Measurements from ENCODE around the gene DNPEP. TPM values are rescaled to one million over a fixed set of nuclear protein-coding genes. Genes with fewer than 3 reads are reported as not detected.

DNPEP gene
- total and polyA plus RNA-seq, 2 of the 8 experiments (the other 6 are each of a cell fraction or from before 2014, with no cell fraction given) = 59.8 to 109 TPM

- no peak overlapping the region for H2AK5ac ChIP-seq (ENCODE audit: low read depth, low read length)
- no peak overlapping the region for H3K23ac ChIP-seq (ENCODE audit: insufficient read length)
- H3K14ac ChIP-seq (ENCODE audit: insufficient read length) = no peak overlapping the region
- H3K23me2 ChIP-seq (ENCODE audit: low read depth, low read length) = peaks cover 11% of the 10 kb centered on the region; the same call in 1 of the 2 replicates
- H4K5ac ChIP-seq (ENCODE audit: insufficient read length, low read depth, low read length) = no peak overlapping the region
- H3K4me3 ChIP-seq (ENCODE audit: extremely low read depth in 1 of 4, insufficient read depth in 2 of 4, low read depth in 3 of 4, low read length in 4 of 4) = no peak overlapping the region
- peaks cover 0 to 9% (median 3%) of the 10 kb centered on the region in 4 experiments; a peak in 3 of 7 replicates for H3K4me1 ChIP-seq (replicated peaks in 1 of 4; ENCODE audit: control insufficient read depth in 3 of 4, insufficient read depth in 4 of 4, low read length in 3 of 4)
- H2BK120ac ChIP-seq (replicated peaks; ENCODE audit: low read depth, low read length) = no peak overlapping the region
- no peak overlapping the region for H3K4me2 ChIP-seq (ENCODE audit: insufficient read depth in 1 of 2, low read depth in 2 of 2, low read length in 2 of 2)
- no peak overlapping the region for H3K27ac ChIP-seq (ENCODE audit: low read depth, low read length)
- H2BK5ac ChIP-seq (ENCODE audit: low read depth, low read length) = no peak overlapping the region
- no peak overlapping the region for H3K56ac ChIP-seq (replicated peaks; ENCODE audit: insufficient read length, low read depth, low read length)
- H3K18ac ChIP-seq (ENCODE audit: extremely low read depth, low read length) = no peak overlapping the region
- H3K4ac ChIP-seq (replicated peaks; ENCODE audit: insufficient read length, low read depth, low read length) = no peak overlapping the region
- no peak overlapping the region for H2BK20ac ChIP-seq (ENCODE audit: low read length)
- H2BK12ac ChIP-seq (ENCODE audit: low read depth, low read length) = no peak overlapping the region
- H3K9ac ChIP-seq (replicated peaks in 1 of 4; ENCODE audit: extremely low read depth in 1 of 4, low read depth in 3 of 4, low read length in 3 of 4) = no peak overlapping the region
- no peaks in the 10 kb centered on the region for H4K20me1 ChIP-seq (replicated peaks in 1 of 2; ENCODE audit: control insufficient read depth in 1 of 2, insufficient read depth in 2 of 2, low read length in 2 of 2)
- H4K8ac ChIP-seq (ENCODE audit: extremely low read depth, insufficient read depth, low read length) = no peak overlapping the region
- no peaks in the 10 kb centered on the region for H3K79me1 ChIP-seq (ENCODE audit: low read depth, low read length)
- no peak for DNase-seq (ENCODE audit: low read depth in 1 of 2, low spot score in 2 of 2)
- H2AFZ ChIP-seq (ENCODE audit: low read length) = no peak overlapping the region
- no peaks in the 10 kb centered on the region for H3K36me3 ChIP-seq (ENCODE audit: control insufficient read depth in 2 of 4, insufficient read depth in 4 of 4, low read length in 3 of 4)
- peaks cover 13 to 42% (median 34%) of the 10 kb centered on the region in 4 experiments for H3K27me3 ChIP-seq (replicated peaks in 1 of 4; ENCODE audit: control insufficient read depth in 3 of 4, extremely low read depth in 1 of 4, insufficient read depth in 3 of 4, low read length in 3 of 4)
- H2BK15ac ChIP-seq (ENCODE audit: low read length) = no peak overlapping the region
- ChIA-PET CTCF (ENCODE audit: partially characterized antibody) (interaction anchor here (0.6 to 2.0 kb wide), 6 partner anchors 12 to 48 kb away, joined by 3 to 7 read pairs (median 3); partner anchors contain the start of gene RESP18), POLR2A (ENCODE audit: partially characterized antibody) (no interaction called here)
- FAIRE-seq = no peak
- H3K9me3 ChIP-seq (ENCODE audit: insufficient read depth in 2 of 2, low read depth in 1 of 2, low read length in 1 of 2) = no peaks in the 10 kb centered on the region
- no peaks in the 10 kb centered on the region for H3K79me2 ChIP-seq (ENCODE audit: control insufficient read depth in 1 of 2, insufficient read depth in 2 of 2, low read length in 2 of 2)
- H4K91ac ChIP-seq (replicated peaks; ENCODE audit: insufficient read length, low read length) = no peak overlapping the region
- WGBS, 2 experiments (ENCODE audit: extremely low coverage in 1 of 2, insufficient coverage in 1 of 2, insufficient read length in 1 of 2, insufficient replicate concordance in 2 of 2, low coverage in 1 of 2, low lambda C conversion rate in 2 of 2, missing lambda C conversion rate in 1 of 2) = 79% methylated on average over 1 of the region's 1 CpG; no CpG with 5 or more reads in 1 of the 2 experiments
- TF ChIP-seq GABPA (IDR thresholded peaks at IDR 0.05; ENCODE audit: borderline replicate concordance, insufficient read depth, low read length) (no peak), ATF2 (IDR thresholded peaks at IDR 0.05; ENCODE audit: low read length) (no peak), RAD21 (IDR thresholded peaks at IDR 0.05 in 1 of 2, conservative IDR thresholded peaks at IDR 0.05 in 1 of 2; ENCODE audit: low read depth in 2 of 2, low read length in 2 of 2) (no peak), KDM4A (IDR thresholded peaks at IDR 0.05; ENCODE audit: low read depth, low read length, severe bottlenecking) (no peak), MAX (IDR thresholded peaks at IDR 0.05) (no peak), CEBPB (IDR thresholded peaks at IDR 0.05; ENCODE audit: low read depth, low read length) (no peak), ASH2L (IDR thresholded peaks at IDR 0.05; ENCODE audit: low read length) (no peak), CTCF (IDR thresholded peaks at IDR 0.05; ENCODE audit: control extremely low read depth in 1 of 3, insufficient read depth in 1 of 3, low read depth in 1 of 3, low read length in 3 of 3) (no peak), GTF2F1 (IDR thresholded peaks at IDR 0.05; ENCODE audit: borderline replicate concordance, low read depth, low read length) (no peak)
These were observed 30.9 kb downstream of the DNPEP start for GRCh38 chr2:219356834-219357233.

Data from H1 (cell line).